Fibroblast of mammary gland (primary cell): ENCODE data around the gene DIS3L2.

ENCODE experiments used
- DNase-seq: peaks from one replicate; pipeline ENCODE4 v3.0.0-alpha.2; 2010; ENCODE audit warnings: low read depth
- H3K4me3 ChIP-seq: 2 replicates; pipeline ENCODE4 v1.5.1; 2011; ENCODE audit warnings: low read depth, mild to moderate bottlenecking, low read length, moderate library complexity; ENCODE audit not compliant: control insufficient read depth
- CTCF ChIP-seq: conservative IDR thresholded peaks from 2 replicates; pipeline ENCODE4 v1.5.1; 2011; ENCODE audit warnings: low read depth, low read length, inconsistent platforms; ENCODE audit not compliant: control insufficient read depth, insufficient read depth

The DIS3L2 gene

GRCh38 chr2:232043966-232044365, 82.5 kb downstream of the DIS3L2 start:
- DNase-seq = no peak
- H3K4me3 ChIP-seq = no peak overlapping the region
- TF ChIP-seq CTCF = no peak

GRCh38 chr2:232049350-232049749, 87.8 kb downstream of the DIS3L2 start:
- H3K4me3 ChIP-seq = no peak overlapping the region
- TF ChIP-seq CTCF = no peak
- no peak for DNase-seq

- no peak overlapping the region for H3K4me3 ChIP-seq
- TF ChIP-seq CTCF = no peak
- no peak for DNase-seq
These were observed 91.1 kb downstream of the DIS3L2 start for GRCh38 chr2:232052591-232052990.

GRCh38 chr2:232053777-232054176, 92.3 kb downstream of the DIS3L2 start:
- DNase-seq = no peak
- no peak overlapping the region for H3K4me3 ChIP-seq
- no peak for TF ChIP-seq CTCF

- TF ChIP-seq CTCF = no peak
- no peak overlapping the region for H3K4me3 ChIP-seq
- DNase-seq = no peak
These were observed 96.8 kb downstream of the DIS3L2 start for GRCh38 chr2:232058063-232058877.

- no peak overlapping the region for H3K4me3 ChIP-seq
- DNase-seq = no peak
- TF ChIP-seq CTCF = no peak
These were observed 97.4 kb downstream of the DIS3L2 start for GRCh38 chr2:232058931-232059330.

GRCh38 chr2:232061265-232061664, 99.8 kb downstream of the DIS3L2 start:
- no peak for TF ChIP-seq CTCF
- H3K4me3 ChIP-seq = no peak overlapping the region
- no peak for DNase-seq
